Measurements from ENCODE around the gene IMPA2.

DNA sequence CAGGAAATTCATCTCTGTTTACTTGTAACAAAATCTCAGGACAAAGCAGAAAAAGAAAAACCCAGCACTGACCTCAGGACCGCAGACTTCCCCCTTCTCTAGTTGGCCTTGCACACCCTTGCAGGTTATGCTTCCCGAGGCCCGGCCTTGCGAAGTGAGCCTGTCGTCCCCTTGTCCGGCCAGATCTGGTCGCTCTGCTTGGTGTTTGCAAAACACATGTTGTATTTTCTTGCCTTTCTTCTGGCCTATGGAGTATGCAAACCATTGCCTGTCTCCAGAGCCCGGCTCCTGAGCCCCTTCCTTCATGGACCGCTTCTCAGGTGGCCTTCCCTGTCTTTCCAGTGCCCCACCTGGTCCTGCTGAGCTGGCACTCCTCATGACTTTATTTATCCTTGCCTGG lies 4.8 kb downstream of the IMPA2 start:
- TF ChIP-seq, protein P1, sequence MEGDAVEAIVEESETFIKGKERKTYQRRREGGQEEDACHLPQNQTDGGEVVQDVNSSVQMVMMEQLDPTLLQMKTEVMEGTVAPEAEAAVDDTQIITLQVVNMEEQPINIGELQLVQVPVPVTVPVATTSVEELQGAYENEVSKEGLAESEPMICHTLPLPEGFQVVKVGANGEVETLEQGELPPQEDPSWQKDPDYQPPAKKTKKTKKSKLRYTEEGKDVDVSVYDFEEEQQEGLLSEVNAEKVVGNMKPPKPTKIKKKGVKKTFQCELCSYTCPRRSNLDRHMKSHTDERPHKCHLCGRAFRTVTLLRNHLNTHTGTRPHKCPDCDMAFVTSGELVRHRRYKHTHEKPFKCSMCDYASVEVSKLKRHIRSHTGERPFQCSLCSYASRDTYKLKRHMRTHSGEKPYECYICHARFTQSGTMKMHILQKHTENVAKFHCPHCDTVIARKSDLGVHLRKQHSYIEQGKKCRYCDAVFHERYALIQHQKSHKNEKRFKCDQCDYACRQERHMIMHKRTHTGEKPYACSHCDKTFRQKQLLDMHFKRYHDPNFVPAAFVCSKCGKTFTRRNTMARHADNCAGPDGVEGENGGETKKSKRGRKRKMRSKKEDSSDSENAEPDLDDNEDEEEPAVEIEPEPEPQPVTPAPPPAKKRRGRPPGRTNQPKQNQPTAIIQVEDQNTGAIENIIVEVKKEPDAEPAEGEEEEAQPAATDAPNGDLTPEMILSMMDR (IDR thresholded peaks at IDR 0.05) = no peak
- no peak for TF ChIP-seq POLR2A (IDR thresholded peaks at IDR 0.05)
